HG02981 (cell line): ENCODE data around the gene SLC35E4.
"Not testable (repeated sequence)": the region's sequence is repeated elsewhere in the genome, so short reads cannot be mapped to it uniquely, and the experiment has no call there.

ENCODE experiments used
- ATAC-seq: cut with Tn5 transposase; IDR thresholded peaks from one replicate; pipeline ENCODE4 v1.9.1; 2021; ENCODE audit warnings: mild to moderate bottlenecking, moderate library complexity; ENCODE audit not compliant: unreplicated experiment

Gene SLC35E4

DNA sequence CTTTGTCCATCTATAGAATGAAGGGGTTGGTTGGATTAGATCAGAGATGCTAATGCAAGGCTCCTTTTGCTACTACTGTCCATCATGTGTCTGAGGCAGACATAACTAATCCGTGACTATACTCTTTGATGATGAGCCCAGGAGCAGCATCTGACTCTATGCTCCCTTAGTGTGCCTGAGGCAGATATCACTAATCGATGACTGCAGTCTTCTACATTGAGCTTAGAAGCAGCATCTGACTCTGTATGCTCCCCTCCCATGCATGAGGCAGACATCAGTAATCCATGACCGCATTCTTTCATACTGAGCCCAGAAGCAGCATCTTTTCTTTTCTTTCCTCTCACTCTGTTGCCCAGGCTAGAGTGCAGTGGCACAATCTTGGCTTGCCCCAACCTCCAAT, 24.4 kb upstream of the SLC35E4 start:
- ATAC-seq, result no peak

DNA sequence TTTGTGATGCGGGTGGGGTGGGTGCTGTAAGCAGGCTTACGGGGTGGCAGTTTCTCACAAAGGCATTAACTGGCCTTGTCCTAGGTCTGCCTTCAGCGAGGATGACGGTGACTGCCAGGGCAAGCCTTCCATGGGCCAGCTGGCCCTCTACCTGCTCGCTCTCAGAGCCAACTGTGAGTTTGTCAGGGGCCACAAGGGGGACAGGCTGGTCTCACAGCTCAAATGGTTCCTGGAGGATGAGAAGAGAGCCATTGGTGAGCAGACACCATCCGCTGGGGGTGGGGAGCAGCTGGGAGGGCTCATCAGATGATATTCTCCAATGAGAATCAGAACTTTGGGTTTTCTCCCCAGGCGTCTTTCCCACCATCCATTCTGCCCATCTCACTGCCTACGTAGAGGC, 22.8 kb upstream of the SLC35E4 start:
- ATAC-seq, result no peak

DNA sequence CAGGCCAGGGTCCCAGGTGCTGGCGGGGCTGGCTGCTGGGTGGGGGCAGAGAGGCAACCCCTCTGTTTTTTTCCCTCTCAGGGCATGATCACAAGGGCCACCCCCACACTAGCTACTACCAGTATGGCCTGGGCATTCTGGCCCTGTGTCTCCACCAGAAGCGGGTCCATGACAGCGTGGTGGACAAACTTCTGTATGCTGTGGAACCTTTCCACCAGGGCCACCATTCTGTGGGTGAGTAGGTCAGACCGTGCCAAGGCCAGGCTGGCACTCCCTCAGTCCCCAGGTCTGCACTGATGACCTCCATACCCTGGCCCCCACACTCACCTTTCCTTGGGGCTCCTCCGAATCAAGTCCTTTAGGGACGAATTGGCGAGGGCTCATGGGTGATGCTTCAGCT, 21.3 kb upstream of the SLC35E4 start:
- ATAC-seq, result no peak

DNA sequence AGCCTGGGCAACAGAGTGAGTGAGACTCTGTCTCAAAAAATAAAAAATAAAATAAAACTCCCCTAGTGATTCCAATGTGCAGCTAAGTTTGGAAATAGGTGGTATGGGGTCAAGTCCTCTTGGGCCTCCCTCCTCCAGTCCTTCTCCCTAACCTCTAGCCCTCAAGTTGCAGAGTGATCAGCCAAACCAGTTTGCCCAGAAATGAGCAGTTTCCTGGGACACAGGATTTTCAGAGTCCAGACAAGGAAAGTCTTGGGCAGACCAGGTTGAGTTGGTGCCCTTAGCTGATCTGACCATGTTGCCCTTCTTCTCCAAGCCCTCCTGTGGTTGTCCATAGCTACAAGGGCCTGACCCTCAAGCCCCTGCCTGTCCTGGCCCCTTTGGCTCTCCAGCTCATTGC, 20.7 kb upstream of the SLC35E4 start:
- ATAC-seq, result no peak

DNA sequence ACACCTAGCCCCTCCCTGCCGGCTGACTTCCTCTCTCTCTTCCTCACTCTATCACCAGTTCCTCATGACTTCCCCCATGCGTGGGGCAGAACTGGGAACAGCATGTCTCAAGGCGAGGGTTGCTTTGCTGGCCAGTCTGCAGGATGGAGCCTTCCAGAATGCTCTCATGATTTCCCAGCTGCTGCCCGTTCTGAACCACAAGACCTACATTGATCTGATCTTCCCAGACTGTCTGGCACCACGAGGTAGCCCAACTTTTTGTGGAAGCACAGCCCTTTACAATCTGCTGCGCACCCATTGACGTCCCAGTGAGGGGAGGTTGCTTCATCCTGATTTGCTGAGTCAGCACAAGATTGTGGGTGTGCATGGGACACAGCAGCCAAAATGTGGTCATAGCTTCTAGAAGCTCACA, 20.0 kb upstream of the SLC35E4 start:
- no peak for ATAC-seq

DNA sequence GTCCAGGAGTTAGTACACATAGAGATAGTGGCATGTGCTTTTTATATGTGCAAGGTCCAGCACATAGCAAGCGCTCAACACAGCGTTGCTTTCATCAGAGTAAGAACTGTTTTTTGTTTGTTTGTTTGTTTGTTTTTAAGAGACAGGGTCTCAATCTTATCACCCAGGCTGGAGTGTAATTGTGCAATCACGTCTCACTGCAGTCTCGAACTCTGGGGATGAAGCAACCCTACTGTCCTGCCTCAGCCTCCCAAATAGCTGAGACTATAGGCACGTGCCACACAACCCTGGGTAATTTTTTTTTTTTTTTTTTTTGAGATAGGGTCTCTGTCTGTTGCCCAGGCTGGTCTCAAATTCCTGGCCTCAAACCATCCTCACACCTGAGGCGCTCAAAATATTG, 17.8 kb upstream of the SLC35E4 start:
- ATAC-seq, result no peak

DNA sequence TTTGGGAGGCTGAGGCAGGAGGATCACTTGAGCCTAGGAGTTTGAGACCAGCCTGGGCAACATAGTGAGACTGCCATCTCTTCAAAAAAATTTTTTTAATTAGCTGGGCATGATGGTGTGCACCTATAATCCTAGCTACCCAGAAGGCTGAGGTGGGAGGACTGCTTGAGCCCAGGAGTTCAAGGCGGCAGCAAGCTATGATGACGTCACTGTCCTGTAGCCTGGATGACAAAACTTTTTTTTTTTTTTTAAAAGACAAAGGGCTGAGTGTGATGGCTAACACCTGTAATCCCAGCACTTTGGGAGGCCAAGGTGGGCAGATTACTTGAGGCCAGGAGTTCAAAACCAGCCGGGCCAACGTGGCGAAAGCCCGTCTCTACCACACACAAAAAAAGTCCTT, 15.7 kb upstream of the SLC35E4 start:
- not testable (repeated sequence) for ATAC-seq

DNA sequence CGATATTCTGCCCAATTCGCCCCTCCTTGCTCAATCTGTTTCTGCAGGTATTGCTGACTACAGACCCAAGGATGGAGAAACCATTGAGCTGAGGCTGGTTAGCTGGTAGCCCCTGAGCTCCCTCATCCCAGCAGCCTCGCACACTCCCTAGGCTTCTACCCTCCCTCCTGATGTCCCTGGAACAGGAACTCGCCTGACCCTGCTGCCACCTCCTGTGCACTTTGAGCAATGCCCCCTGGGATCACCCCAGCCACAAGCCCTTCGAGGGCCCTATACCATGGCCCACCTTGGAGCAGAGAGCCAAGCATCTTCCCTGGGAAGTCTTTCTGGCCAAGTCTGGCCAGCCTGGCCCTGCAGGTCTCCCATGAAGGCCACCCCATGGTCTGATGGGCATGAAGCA, 9.2 kb upstream of the SLC35E4 start:
- no peak for ATAC-seq

DNA sequence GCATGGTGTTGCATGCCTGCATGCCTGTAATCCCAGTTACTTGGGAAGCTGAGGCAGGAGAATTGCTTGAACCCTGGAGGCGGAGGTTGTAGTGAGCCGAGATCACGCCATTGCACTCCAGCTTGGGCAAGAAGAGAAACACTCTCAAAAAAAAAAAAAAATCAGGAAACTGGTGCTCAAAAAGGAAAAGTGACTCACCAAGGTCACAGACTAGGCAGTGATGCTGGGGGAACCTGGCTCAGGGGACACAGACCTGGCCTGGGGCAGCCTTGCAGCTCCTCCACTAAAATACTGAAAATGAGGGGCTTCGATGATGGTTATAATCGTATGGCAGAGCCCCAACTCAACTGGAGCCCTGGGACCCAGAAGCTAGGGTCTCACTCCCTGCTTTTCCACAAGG, 8.1 kb upstream of the SLC35E4 start:
- no peak for ATAC-seq

DNA sequence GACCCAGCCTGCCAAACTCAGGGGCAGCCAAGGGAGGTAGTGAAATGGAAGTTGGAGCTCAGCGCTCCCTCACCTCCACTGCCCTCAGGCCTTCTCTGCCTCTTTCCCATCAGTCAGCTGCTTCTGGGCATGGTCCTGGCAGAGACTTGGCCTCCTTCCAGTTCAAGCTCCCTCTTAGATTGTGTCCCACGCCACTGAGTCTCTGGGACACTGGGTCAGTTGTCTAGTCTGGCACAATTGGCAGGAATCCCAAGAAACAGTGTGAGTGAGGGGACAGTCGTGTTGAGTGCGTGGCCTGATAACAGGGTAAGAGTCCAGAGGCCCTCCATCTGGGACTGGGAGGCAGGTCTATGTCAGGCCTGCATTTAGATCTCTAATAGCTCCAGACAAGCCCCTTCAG, 7.1 kb upstream of the SLC35E4 start:
- no peak for ATAC-seq

DNA sequence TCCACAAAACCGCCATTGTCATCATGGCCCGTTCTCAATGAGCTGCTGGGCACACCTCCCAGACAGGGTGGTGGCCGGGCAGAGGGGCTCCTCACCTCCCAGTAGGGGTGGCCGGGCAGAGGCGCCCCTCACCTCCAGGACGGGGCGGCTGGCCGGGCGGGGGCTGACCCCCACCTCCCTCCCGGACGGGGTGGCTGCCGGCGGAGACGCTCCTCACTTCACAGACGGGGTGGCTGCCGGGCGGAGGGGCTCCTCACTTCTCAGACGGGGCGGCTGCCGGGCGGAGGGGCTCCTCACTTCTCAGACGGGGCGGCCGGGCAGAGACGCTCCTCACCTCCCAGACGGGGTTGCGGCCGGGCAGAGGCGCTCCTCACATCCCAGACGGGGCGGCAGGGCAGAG, 4.1 kb upstream of the SLC35E4 start:
- not testable (repeated sequence) for ATAC-seq

DNA sequence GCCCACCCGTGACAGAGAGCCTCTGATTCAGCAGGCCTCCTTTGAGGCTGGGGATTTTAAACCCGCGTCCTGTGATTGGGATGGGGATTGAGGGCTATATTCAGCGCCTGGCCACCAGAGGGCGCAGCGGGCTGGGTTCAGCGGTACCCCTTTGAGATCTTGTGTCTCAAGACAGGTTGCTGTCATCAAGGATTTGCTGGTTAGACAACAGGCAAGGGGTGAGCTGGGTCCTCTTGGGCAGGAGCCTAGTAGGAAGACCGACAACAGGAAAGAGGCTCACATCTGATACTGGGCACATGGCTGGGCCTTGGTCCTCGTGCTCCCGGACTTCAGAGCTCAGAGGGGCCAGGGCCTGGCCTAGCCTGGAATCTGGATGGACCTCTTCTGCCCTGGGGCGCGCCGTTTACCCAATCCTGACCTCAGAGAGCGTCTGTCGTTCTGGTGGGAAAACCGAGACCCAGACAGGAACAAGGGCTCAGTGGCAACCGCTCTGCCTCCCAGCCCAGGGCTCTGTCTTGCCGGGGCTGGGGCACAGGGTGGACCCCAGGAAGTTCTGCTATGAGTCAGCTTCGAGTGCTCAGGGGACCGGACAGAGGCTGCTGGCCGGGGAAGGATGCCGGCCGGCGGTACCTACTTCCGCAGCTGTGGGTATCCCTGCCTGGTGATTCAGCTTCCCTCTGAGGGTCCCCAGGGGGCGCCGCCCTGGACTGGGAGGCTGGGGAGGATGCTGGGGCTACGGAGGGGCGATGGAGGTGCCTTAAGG, 929 bp upstream of the SLC35E4 start:
- ATAC-seq, result peak; percentile 55

DNA sequence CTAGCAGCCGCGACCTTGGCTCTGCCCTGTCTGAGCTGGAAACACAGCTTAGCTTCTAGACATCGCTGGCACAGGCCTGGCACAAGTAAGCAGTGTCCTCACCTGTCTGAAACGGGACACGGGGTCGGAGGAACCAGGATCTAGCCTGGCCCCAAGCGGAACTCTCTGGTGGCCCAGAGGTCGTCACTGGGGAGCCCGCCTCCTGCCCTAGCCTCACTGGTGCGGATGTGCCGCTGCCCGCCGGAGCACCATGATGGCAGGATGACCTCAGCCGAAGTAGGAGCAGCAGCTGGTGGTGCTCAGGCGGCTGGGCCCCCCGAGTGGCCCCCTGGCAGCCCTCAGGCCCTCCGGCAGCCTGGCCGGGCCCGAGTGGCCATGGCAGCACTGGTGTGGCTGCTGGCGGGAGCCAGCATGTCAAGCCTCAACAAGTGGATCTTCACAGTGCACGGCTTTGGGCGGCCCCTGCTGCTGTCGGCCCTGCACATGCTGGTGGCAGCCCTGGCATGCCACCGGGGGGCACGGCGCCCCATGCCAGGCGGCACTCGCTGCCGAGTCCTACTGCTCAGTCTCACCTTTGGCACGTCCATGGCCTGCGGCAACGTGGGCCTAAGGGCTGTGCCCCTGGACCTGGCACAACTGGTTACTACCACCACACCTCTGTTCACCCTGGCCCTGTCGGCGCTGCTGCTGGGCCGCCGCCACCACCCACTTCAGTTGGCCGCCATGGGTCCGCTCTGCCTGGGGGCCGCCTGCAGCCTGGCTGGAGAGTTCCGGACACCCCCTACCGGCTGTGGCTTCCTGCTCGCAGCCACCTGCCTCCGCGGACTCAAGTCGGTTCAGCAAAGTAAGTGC, 871 bp downstream of the SLC35E4 start:
- ATAC-seq, result no peak

DNA sequence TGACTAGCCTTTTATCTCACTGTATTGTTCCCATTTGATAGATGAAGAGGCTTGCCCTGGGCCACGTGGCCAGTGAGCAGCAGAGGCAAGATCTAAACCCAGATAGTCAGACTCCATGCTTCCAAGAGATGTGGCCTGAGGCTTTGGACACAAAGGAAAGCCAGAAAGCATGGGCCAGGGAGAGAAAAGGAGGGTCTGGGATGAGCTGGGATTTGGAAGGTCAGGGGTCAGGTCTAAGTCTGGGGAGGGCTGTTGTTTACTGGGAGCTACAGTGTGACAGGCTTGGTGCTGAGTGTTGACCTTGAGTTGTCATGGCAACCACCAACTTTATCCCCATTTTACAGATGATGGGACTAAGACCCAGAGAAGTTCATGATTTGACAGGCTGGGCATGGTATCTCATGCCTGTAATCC, 2.1 kb downstream of the SLC35E4 start:
- ATAC-seq, result no peak

DNA sequence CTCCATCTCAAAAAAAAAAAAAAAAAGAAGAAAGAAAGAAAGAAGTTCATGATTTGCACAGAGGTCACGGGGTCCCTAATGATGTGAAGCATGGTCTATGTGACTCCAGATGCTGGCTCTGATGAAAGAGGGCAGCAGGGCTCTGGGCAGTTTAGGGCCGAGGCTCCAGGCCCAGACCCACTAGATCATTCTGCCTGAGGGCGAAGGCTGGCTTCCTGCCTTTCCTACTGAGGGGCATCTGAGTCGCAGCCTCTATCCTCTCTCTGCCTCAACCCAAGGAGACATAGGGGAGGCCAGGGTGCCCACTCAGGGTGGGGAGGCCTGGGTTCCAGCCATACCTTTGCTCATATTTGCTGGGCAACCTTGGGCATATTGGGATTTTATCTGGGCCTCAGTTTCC, 4.8 kb downstream of the SLC35E4 start:
- ATAC-seq, result no peak

DNA sequence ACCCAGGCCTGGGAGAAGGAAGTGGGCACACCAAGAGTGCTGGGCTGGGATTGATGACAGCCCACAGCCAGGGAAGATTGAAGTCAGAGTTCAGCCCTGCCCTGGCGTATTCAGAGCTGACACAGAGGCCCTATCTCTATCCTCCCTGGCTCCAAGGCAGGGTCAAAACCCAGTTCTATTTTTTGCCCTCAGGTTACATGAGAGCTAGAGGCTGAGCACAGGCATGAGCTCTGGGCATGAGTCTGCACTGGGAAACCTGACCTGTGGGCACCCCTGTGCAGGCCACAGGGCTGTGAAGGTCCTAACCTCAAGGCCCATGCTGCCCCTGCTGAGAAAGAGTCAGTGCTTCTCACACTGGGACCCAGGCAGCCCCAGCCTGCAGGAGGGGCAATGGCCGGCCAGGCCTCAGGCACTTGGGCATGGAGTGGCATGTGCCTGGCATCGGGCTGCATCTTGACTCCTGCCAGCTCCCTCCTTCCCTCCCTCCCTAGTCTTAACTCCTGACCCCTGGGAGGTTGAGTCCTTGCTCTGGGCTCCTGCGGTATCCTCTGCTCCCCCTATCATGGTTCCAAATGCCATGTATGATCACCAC, 5.4 kb downstream of the SLC35E4 start:
- no peak for ATAC-seq

DNA sequence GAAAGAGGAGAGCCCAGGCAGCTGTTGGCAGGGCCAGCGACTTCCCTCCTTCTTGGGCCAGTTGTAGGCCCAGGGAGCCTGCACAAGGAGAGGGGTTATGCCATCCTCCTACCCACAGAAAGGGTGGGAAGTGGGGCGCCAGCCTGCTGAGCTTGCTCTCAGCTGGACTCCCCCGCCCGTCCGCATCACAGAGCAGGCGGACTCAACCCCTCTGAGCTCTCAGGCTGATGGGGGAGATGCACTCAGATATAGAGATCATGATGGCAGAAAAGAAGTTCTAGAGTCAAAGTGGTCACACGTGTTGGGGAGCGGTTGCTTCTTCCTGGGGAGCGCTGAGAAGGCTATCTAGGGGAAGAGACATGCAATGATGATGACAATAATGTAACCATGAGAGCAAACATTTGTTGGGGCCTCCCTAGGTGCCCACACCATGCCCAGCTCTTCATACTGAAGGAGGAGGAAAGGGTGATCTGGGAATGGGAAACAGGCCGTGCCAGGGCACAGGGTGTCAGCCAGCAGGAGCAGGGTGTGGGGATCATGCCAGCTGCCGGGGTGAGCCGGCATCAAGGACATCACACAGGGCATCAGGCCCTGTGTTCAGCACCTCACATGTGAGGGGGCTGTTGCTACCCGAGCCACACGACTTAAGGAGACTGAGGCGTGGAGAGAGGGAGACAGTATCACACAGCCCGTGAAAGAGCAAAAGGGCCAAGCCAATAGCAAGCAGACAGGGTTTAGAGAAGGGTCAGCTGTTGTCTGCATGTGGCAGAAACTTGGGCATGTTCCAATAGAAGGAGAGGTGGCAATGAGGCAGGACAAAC, 7.7 kb downstream of the SLC35E4 start:
- no peak for ATAC-seq

DNA sequence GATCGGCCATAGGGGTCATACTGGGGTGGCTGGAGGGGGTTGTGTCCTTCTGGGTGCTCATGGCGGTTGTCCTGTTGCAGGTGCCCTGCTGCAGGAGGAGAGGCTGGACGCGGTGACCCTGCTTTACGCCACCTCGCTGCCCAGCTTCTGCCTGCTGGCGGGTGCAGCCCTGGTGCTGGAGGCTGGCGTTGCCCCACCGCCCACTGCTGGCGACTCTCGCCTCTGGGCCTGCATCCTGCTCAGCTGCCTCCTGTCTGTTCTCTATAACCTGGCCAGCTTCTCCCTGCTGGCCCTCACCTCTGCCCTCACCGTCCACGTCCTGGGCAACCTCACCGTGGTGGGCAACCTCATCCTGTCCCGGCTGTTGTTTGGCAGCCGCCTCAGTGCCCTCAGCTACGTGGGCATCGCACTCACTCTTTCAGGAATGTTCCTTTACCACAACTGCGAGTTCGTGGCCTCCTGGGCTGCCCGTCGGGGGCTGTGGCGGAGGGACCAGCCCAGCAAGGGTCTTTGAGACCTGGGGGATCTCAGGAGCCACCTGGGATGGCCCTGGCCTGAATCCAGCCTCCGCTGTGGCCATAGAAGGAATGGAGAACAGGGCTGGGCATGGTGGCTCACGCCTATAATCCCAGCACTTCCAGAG, 11.1 kb downstream of the SLC35E4 start:
- ATAC-seq, result no peak

DNA sequence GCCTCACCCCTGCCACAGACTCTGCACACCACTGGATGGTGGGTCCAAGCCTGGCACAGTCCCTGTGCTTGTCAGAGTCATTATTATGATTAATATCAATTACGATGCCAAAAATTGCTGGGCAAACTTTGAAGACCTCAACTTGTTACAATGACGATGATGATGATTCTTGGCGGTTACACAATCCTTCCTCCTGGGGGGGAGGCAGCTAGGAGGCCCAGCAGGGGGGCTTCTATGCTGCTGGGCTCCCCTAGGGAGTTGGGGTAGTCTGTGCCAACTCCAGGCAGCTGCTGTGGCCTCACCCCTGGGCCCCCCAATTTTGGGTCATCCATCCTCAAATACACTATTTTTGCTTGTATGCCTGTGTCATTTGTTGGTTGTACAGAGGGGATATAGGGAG, 12.0 kb downstream of the SLC35E4 start:
- no peak for ATAC-seq

DNA sequence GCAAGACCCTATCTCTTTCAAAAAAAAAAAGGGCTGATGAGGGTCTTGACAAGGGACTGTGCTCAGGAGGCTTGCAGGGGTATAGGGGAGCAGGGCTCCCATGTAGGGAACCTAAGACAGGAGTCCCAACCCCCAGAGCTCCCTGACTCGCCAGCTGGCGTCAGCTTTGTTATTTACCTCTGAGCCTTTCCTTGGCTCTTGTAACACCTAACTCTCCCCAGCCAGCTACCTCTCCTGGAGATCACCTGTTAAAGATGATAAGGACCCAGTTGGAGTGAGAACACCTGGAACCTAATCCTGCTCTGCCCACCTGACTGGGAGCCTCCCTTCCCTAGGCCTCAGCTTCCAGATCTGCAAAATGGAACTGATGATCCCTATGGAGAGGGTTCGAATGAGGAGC, 13.2 kb downstream of the SLC35E4 start:
- ATAC-seq, result no peak
